GM18907 (cell line): Measurements from ENCODE around the gene DTNA.
"Not testable (repeated sequence)": the region's sequence is repeated elsewhere in the genome, so short reads cannot be mapped to it uniquely, and the experiment has no call there.

Experiments
- ATAC-seq: cut with Tn5 transposase; IDR thresholded peaks from one replicate; pipeline ENCODE4 v1.9.1; 2021; ENCODE audit warnings: mild to moderate bottlenecking, moderate library complexity; ENCODE audit not compliant: unreplicated experiment

The DTNA gene

DNA sequence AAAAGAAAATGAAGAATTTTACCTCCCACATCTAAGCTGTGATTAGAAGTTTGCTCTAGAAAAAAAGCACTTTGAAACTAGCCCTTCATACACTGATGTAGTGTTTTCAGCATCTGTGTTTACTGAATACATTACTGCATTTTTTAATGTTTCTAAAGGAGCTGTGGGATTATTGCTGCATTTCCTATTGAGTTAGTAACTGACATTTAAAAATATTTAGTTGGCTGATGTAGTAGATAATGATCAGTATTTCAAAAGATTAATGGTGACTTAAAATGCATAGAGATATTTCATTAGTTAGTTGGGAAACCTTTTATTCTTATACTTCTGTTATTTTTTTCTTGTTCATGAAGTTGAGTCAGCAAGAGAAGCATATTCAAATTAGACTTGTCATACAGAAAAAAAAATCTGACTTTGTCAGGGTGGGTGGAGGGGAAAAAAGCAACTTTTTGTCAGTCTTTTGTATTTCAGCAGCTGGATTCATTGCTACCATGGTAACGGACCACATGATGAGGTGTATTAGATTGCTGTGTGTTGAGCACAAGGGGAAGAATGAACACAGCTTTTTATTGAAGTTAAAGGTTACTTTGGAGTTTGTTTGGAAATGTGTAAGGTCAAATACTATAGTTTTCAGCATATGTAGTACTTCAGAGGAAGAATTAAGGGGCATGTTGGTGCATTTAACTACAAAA, at the start of gene DTNA:
Gene DTNA (plus strand): TSS at position 549 of the 692 bp plus-strand sequence. CDS start 45,679 bp downstream, outside the sequence.
- ATAC-seq = no peak

DNA sequence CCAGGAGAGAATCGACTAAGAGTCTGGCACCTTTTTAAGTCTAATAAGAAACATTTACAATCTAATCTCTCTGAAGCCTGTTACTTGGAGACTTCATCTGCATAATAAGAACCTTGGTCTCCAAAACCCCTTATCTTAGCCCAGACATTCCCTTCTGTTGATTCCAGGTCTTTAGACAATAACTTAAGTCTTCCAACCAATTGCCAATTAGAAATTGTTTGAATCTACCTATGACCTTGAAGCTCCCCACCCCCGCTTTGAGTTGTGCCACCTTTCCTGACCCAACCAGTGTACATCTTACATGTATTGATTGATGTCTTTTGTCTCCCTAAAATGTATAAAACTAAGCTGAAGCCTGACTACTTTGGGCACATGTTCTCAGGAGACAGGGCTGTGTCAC, 49.5 kb upstream of the DTNA start:
- ATAC-seq = no peak

DNA sequence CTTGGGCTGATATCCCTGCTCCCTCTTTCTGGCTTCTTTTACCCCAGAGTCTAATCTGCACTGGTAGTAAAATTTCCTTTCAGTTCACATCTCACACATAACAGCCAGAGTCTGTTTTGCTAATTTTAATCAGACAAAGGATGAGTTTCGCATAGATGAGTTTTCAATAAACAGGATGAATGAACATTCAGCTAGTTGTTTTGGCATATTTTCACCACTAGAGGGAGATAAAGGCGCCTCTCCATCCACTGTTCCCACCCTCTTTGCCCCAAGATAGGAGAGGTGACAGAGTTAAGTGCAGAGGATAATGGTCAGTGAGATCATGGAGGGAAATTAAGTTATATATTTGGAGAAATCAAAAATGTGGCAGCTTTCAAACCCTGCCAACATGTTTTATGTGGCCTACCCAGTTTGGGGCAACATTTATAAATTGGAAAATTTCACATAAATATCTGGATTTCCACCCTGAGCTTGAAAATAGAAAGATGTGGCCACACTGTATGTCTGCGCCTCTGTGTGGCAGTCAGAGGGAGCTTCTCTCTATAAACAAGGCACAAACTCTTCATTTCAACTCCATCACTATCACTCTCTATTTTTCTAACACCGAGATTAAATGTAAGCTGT, 48.5 kb upstream of the DTNA start:
- ATAC-seq = peak; percentile 92

DNA sequence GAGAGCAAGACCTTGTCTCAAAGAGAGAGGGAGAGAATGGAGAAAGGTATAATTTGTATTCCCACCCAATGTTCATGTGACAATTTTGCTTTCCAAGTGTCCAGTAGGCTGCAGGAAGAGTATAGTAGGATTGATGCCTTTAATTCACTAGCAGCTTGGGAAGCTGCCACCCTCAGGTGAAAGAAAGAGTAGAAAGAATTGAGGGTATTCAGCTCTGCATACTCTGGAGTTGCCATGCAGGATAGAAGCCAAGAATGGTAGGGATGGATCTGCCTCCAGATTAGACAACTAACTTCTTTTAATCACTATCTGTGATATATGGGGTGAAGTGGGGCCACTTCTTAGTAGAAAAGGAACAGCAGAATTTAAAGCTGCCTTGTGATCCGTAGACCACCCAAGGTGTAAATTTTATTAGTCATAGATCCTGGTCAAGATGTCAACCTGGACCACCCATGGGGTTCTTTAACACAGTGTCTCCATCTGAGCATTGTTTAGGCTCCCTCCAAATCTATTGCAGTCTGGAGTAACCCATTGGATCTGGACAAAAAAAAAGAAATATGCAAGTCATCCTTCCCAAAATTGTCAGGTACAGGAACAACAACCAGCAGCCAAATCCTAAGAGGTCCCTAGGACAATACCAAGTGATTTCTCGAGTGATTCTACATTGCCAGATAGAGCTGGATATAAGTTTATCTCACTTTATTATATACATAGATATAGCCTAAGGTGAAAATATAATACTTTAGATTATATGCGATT, 33.1 kb upstream of the DTNA start:
- no peak for ATAC-seq

GRCh38 chr18:34689750-34690149, 20.3 kb upstream of the DTNA start:
- not testable (repeated sequence) for ATAC-seq

DNA sequence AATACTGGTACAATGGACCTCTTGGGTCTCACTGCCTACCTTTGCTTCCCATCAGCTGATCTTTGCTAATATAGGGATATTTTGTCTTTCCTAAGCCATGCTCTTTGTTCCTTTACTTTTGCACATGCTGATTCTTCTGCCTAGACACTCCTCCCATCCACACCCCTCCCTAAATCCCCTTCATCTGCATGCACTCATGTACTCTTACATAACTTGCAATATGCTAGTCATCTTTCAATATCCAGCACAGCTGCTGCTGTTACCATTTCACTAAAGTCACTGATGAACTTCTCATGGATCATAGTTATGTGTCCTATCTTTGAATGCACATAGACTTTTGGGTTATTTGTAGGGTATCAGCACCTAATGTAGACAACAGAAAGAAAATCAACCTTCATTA, 18.5 kb upstream of the DTNA start:
- no peak for ATAC-seq

DNA sequence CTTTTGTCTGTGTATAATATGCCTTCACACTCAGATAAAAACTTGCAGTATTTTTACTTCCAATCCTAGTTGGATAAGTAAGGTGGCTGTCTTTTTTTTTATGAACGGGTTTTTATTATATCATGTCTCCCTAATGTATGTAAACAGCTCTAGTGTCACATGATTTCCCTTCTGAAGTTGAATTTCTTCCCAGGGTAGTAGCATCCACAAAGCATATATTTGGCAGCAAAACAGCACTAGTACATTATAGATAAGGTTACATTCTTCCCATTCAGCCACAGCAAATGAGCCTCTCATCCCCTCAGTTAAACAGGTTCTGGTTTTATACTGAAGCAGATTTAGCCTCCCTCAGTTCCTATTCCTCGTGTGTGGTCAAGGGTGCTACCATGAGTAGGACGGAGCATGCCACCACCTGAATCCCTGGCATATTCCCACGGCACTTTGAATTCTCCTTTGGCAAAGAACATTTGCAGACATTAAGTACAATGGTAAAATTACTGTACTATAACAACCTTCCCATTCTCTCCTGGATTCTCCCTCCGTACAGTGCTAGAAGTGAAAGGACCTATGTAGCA, 15.4 kb upstream of the DTNA start:
- ATAC-seq = no peak

GRCh38 chr18:34695310-34695709, 14.8 kb upstream of the DTNA start:
- ATAC-seq = no peak

GRCh38 chr18:34696671-34697070, 13.4 kb upstream of the DTNA start:
- no peak for ATAC-seq

DNA sequence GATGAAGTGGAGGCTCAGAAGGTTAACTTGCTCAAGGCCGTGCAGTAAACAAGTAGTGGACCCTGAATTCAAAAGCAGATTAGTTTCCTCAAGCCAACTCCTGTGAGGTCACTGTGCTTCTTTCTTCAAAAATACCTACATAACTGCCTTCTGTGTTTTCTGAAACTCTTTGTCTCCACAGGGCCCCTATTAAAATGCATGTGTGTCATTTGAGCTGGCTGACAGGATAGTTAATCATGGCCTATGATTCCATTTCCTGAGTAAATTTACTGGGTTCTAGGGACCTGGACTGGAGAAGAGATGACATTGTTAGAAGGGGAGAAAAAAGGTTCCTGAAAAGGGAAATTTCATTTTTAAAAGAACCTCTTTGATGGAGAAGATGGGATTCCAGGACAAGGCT, 12.9 kb upstream of the DTNA start:
- ATAC-seq = no peak

DNA sequence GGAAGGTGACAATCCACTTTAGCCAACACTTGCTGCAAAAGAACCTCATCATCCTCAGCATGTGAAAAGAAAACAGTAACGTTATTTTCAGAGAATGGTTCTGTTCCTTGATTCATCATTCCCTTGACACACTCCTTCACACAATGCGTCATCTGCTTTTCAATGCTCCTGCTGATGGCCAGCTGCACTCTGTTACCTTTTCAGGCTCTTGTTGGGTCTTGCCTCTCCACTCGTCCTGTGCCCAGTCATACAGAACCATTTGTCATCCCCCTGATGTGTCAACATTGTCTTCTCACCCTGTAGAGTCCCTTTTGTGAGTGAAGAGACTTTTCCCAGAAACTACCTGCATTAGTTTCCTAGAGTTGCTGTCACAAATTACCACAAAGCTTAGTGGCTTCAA, 12.2 kb upstream of the DTNA start:
- no peak for ATAC-seq

GRCh38 chr18:34701911-34702310, 8.2 kb upstream of the DTNA start:
- no peak for ATAC-seq

DNA sequence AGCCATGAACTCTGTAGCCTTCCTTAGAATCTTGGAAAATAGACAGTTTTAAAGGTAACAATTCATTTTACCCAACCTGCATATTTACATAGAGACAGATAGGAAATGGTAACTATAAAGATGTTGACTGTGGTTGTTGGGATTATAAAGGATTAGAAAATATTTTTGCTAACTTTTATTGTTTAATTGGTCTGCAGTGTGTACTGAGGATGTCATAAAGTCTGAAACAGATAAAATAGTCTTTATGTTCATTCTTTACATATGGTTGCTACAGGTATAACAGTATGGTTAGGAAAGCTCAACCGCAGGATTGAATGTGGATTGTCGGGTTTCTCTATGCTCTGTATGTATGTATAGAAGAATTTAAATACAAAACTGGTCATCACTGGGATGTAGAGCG, 7.3 kb upstream of the DTNA start:
- ATAC-seq = no peak

GRCh38 chr18:34704074-34704473, 6.0 kb upstream of the DTNA start:
- no peak for ATAC-seq

- ATAC-seq = no peak
Measured at GRCh38 chr18:34704823-34705222, 5.3 kb upstream of the DTNA start.

GRCh38 chr18:34707670-34708069, 2.4 kb upstream of the DTNA start:
- ATAC-seq = no peak

DNA sequence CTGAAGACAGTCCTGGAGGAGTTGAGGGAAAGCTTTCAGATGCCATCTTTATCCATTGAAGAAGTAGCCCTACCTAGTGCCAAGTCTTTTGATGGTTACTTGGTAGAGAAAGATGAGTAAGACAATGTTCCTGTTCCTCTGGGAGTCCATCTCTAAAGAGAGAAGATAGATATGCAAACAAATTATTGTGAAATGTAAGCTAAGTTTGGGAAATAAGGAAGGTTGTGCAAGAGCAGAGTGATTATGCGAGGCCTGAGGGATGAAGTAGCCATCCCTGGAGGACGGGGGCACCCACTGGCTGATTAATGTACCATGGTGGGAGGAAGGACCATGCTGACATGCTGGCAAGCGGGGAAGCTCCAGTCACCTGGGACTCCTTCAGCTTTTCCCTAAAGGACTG, 994 bp upstream of the DTNA start:
- no peak for ATAC-seq

DNA sequence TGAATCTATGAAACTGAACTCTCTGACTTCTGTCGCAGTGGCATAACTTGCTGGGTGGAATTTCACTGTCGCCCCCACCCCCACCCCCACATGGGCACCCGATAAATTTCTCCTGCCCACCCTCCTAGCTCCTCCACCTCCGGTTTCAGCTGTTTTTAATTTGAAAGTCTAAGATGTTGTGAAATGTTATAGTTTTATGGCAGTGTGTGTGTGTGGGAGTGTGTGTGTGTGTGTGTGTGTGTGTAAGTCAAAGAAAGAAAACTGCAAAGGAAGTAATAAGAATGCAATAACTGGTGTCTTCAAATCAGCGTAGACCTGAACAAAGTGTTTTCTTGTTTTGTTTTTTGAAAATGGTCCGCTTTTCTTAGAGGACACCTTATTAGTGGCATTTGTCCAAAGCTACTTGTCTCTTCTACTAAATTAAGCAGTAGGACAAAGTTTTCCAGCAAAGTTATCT, 388 bp downstream of the DTNA start:
- no peak for ATAC-seq

- no peak for ATAC-seq
Measured at GRCh38 chr18:34710934-34711333, 836 bp downstream of the DTNA start.

DNA sequence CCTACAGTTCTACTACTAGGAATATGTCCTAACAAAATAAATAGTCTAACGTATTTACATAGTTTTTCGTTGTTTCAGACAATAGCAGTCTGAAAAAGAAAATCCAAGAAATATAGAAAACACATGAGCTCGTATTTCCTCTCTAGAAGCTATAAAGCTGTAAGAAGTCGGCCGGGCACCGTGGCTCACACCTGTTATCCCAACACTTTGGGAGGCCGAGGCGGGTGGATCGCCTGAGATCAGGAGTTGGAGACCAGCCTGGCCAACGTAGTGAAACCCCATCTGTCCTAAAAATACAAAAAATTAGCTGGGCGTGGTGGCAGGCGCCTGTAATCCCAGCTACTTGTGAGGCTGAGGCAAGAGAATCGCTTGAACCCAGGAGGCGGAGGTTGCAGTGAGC, 6.0 kb downstream of the DTNA start:
- not testable (repeated sequence) for ATAC-seq

DNA sequence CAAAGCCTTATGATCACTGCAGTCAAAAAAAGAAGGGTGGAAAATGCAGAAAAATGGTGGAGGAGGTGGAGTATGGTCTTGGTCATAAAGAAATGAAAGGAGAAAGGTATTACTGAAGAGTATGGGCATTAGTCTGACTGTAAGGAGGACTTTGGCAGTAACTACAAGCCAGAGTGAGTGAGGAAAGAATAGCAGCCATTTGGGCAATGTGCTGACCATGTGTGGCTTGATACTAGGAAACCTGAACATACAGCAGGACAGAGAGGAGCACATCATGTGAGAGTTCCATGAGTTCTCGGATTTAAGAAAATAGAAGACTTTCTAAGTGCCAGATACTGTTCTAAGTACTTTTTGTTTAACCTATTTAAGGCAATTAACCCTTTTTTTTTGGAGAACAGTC, 8.5 kb downstream of the DTNA start:
- ATAC-seq = no peak

- no peak for ATAC-seq
Measured at GRCh38 chr18:34720220-34720619, 10.1 kb downstream of the DTNA start.
